Trophoblast cell (in vitro differentiated cells and primary cell): ENCODE results near the gene BHMT2. TPM values are rescaled to one million over a fixed set of nuclear protein-coding genes. Genes with fewer than 3 reads are reported as not detected.

Experiments
- DNase-seq, 2 donors: peaks; one replicate each; pipeline ENCODE4 v3.0.0-alpha.2; 2016
- H2AFZ ChIP-seq: 2 replicates; pipeline ENCODE4 v1.6.1; 2013; ENCODE audit warnings: low read length, moderate library complexity, mild to moderate bottlenecking; ENCODE audit not compliant: insufficient read depth, poor library complexity
- H2AK5ac ChIP-seq: 2 replicates; pipeline ENCODE4 v1.6.1; 2013; ENCODE audit warnings: mild to moderate bottlenecking, low read length
- H2BK120ac ChIP-seq: 2 replicates; pipeline ENCODE4 v1.6.1; 2013; ENCODE audit warnings: low read length, mild to moderate bottlenecking, moderate library complexity; ENCODE audit not compliant: insufficient read depth, poor library complexity
- H2BK12ac ChIP-seq: 2 replicates; pipeline ENCODE4 v1.6.1; 2013; ENCODE audit warnings: mild to moderate bottlenecking, low read length, moderate library complexity
- H2BK5ac ChIP-seq: 2 replicates; pipeline ENCODE4 v1.6.1; 2013; ENCODE audit warnings: low read length, low read depth, moderate library complexity, mild to moderate bottlenecking; ENCODE audit not compliant: poor library complexity
- H3K14ac ChIP-seq: 2 replicates; pipeline ENCODE4 v1.6.1; 2013; ENCODE audit warnings: mild to moderate bottlenecking, low read length
- H3K18ac ChIP-seq: 2 replicates; pipeline ENCODE4 v1.6.1; 2013; ENCODE audit warnings: mild to moderate bottlenecking, low read length
- H3K23ac ChIP-seq: 2 replicates; pipeline ENCODE4 v1.6.1; 2013; ENCODE audit warnings: low read length
- H3K27ac ChIP-seq: 2 replicates; pipeline ENCODE4 v1.5.1; 2013; ENCODE audit warnings: low read depth, mild to moderate bottlenecking, inconsistent platforms, low read length, moderate library complexity
- H3K27me3 ChIP-seq: 2 replicates; pipeline ENCODE4 v1.6.1; 2013; ENCODE audit warnings: inconsistent platforms, mild to moderate bottlenecking, low read length, moderate library complexity; ENCODE audit not compliant: insufficient read depth
- H3K36me3 ChIP-seq, 2 experiments: 1 replicate in 1 of 2; 2 replicates in 1 of 2; pipeline ENCODE4 v1.6.1; 2013; ENCODE audit warnings: low read length in 2 of 2, mild to moderate bottlenecking in 2 of 2, moderate library complexity in 1 of 2; ENCODE audit not compliant: insufficient read depth in 2 of 2, control insufficient read depth in 1 of 2
- H3K4ac ChIP-seq: 2 replicates; pipeline ENCODE4 v1.6.1; 2013; ENCODE audit warnings: low read depth, mild to moderate bottlenecking, low read length, moderate library complexity
- H3K4me1 ChIP-seq, 2 experiments: 1 replicate in 1 of 2; 2 replicates in 1 of 2; pipeline ENCODE4 v1.6.1; 2013; ENCODE audit warnings: low read length in 2 of 2, mild to moderate bottlenecking in 2 of 2, moderate library complexity in 1 of 2; ENCODE audit not compliant: insufficient read depth in 2 of 2, control insufficient read depth in 1 of 2
- H3K4me2 ChIP-seq: 2 replicates; pipeline ENCODE4 v1.6.1; 2013; ENCODE audit warnings: inconsistent platforms, mild to moderate bottlenecking, low read length, moderate library complexity
- H3K4me3 ChIP-seq: 2 replicates; pipeline ENCODE4 v1.5.1; 2013; ENCODE audit warnings: mild to moderate bottlenecking, low read depth, low read length, inconsistent platforms
- H3K79me1 ChIP-seq: one replicate; pipeline ENCODE4 v1.6.1; 2013; ENCODE audit warnings: low read length
- H3K79me2 ChIP-seq: 2 replicates; pipeline ENCODE4 v1.6.1; 2013; ENCODE audit warnings: low read length, mild to moderate bottlenecking; ENCODE audit not compliant: control insufficient read depth, insufficient read depth, poor library complexity
- H3K9ac ChIP-seq: 2 replicates; pipeline ENCODE4 v1.6.1; 2013; ENCODE audit warnings: mild to moderate bottlenecking, low read length
- H3K9me3 ChIP-seq: 2 replicates; pipeline ENCODE4 v1.6.1; 2013; ENCODE audit warnings: low read depth, mild to moderate bottlenecking, control low read depth, inconsistent platforms, low read length; ENCODE audit not compliant: insufficient read depth
- H4K12ac ChIP-seq: 2 replicates; pipeline ENCODE4 v1.6.1; 2013; ENCODE audit warnings: low read depth, mild to moderate bottlenecking, low read length, moderate library complexity
- H4K8ac ChIP-seq: 2 replicates; pipeline ENCODE4 v1.6.1; 2013; ENCODE audit warnings: low read depth, mild to moderate bottlenecking, low read length, moderate library complexity
- H4K91ac ChIP-seq: one replicate; pipeline ENCODE4 v1.6.1; 2013; ENCODE audit warnings: low read depth, mild to moderate bottlenecking, low read length, moderate library complexity
- WGBS: extraction: QIAGEN DNeasy Blood & Tissue Kit; methylation state at CpG from one replicate; pipeline ENCODE4 v1.1.7; 2013; ENCODE audit warnings: missing lambda C conversion rate; ENCODE audit not compliant: insufficient read length, insufficient coverage; ENCODE audit errors: extremely low coverage; 5-methylcytosine and 5-hydroxymethylcytosine counted together
- polyA plus RNA-seq: library from polyadenylated mRNA; stranded (reverse); fragments of 200-250 nt; gene quantifications from 2 replicates; pipeline ENCODE4 v1.2.3, GENCODE V29; 2013

Gene BHMT2
- polyA plus RNA-seq: not detected in 2 replicates

DNA sequence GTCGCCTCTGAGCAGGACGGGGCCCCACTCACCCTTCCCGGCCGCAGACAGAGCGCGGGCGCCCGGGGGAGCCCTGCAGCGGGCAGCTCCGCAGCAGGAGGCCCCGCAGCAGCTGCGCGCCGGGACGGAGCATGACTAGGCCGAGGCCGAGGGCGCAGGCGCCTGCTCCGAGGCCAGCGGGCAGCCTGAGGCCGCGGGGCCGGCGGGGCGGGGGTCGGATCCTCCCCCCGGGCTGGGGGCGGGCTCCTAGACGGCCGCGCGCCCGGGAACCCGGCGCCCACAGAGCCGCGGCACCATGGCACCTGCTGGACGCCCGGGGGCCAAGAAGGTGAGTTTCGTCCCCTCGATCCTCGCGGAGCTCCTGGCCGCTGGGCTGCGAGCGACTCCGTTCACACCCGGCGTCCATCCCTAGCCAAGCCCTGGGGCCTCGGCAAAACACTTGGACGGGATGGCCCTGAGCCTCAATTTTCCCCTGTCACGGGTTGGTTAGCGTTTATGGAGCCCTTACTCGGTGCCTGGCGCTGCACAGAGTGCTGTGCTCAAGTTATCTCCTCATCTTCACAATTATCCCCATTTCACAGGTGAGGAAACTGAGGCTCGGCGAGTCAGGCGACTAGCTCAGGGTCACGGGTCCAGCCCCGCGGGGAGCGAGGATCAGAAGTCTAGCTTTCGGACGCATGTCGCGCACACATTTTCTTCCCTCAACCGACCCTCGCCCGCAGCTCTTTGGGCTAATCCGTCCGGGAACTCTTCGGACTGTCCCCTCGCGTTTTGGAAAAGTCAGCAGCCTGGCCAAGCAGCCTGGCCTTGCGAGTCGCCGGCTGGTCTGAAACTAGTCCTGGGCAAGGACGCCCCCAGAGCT lies at the start of gene BHMT2, which contains the start of gene DMGDH:
TSS of gene BHMT2 (plus strand) at position 280 of the 862 bp plus-strand sequence. CDS start at position 296, 16 bp downstream.
TSS of gene DMGDH (minus strand) at position 187 of the 862 bp plus-strand sequence. CDS start at position 133, 54 bp downstream.
- WGBS: no CpG with 5 or more reads among the region's 79 CpGs
- no peak within 1 kb of the TSS for H3K23ac ChIP-seq
- H3K18ac ChIP-seq: no peak within 1 kb of the TSS
- H3K27me3 ChIP-seq: no peaks in the 10 kb centered on the region
- no peak within 1 kb of the TSS for H4K91ac ChIP-seq
- H3K4me1 ChIP-seq: no peaks in the 10 kb centered on the region
- H3K36me3 ChIP-seq: no peaks in the 10 kb centered on the region
- no peak within 1 kb of the TSS for H3K27ac ChIP-seq
- peak in 1 of 2 donors; percentile 38 for DNase-seq
- no peak within 1 kb of the TSS for H2BK5ac ChIP-seq
- H4K8ac ChIP-seq: no peak within 1 kb of the TSS
- no peak within 1 kb of the TSS for H3K4ac ChIP-seq
- no peak within 1 kb of the TSS for H4K12ac ChIP-seq
- H3K9ac ChIP-seq: no peak within 1 kb of the TSS
- no peak within 1 kb of the TSS for H2AFZ ChIP-seq
- H2AK5ac ChIP-seq: no peak within 1 kb of the TSS
- H3K14ac ChIP-seq: no peak within 1 kb of the TSS
- no peak within 1 kb of the TSS for H2BK120ac ChIP-seq
- H3K4me3 ChIP-seq: no peak within 1 kb of the TSS
- H3K79me2 ChIP-seq: no peaks in the 10 kb centered on the region
- H3K9me3 ChIP-seq: peaks cover 4% of the 10 kb centered on the region
- no peak within 1 kb of the TSS for H2BK12ac ChIP-seq
- H3K4me2 ChIP-seq: no peak within 1 kb of the TSS
- H3K79me1 ChIP-seq: no peaks in the 10 kb centered on the region

DNA sequence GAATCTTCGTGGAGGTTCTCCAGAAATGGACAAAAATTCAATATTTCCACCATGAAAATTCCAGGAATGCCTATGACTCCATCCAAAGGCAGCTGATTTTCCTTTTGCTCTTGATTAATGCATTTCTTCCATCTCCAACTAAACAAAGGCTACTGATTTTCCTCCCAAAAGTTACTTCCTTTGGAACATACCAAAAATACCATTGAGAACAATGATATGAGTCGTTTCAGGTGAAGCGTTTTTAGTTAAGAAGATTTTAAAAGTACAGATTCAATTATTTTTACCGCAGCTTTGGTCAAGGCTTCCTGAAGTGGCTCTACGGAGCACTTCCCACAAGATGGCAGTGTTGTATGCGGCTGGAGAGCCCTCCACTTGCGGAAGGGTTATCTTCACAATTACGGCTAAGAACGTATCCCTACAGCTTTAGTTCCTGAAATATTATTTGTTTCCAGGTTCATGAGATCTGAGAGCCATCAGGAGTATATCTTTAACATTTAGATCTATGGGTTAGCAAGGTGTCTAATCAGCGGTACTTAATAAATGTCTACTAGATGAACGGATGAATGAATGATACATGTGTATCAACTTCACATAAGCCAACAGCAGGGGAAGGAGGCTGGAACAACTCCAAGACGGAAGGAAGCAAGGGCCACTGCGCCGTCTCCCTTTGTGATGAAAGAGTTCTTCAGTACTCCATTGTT lies 48.6 kb upstream of the BHMT2 start:
- H3K9ac ChIP-seq: no peak overlapping the region
- WGBS: no CpG with 5 or more reads among the region's 14 CpGs

DNA sequence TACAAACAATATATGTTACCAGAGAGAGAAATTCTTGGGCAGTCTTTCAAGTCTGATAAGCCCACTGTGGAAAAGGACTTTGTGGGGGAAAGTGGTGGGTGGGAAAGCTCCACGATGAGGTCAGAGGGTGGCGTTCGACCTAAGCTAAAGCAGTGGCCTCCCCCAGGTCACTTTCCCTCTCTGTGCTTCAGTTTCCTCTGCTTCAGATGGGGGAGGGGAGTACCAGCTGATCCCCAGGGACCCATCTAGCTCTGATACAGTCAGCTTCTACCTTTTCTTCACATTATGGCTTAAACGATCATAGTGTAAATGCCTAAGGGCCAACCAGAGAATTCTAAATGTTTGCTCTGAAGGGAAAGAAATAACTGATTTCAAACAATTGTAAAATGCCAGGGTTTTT lies 47.8 kb upstream of the BHMT2 start:
- Histone ChIP-seq H3K9me3 (no peaks in the 10 kb centered on the region), H2AK5ac (no peak overlapping the region), H2BK12ac (no peak overlapping the region), H3K14ac (no peak overlapping the region), H3K79me1 (no peaks in the 10 kb centered on the region), H3K23ac (no peak overlapping the region), H3K4me3 (no peak overlapping the region), H3K27ac (no peak overlapping the region), H2AFZ (no peak overlapping the region), H2BK5ac (no peak overlapping the region), H2BK120ac (no peak overlapping the region), H3K9ac (no peak overlapping the region), H4K12ac (no peak overlapping the region), H3K36me3 (no peaks in the 10 kb centered on the region), H3K4me1 (peaks cover 0 to 2% of the 10 kb centered on the region in 2 experiments), H3K4me2 (no peak overlapping the region), H3K18ac (no peak overlapping the region), H3K4ac (no peak overlapping the region), H3K27me3 (no peaks in the 10 kb centered on the region), H4K8ac (no peak overlapping the region), H4K91ac (no peak overlapping the region), H3K79me2 (no peaks in the 10 kb centered on the region)
- WGBS: no CpG with 5 or more reads among the region's 4 CpGs
- DNase-seq: no peak

More for the DNA sequence above, 48.6 kb upstream of the BHMT2 start:
- no peak overlapping the region for H4K8ac ChIP-seq
- H3K4me1 ChIP-seq: peaks cover 0 to 2% of the 10 kb centered on the region in 2 experiments
- H3K4ac ChIP-seq: no peak overlapping the region
- H3K4me2 ChIP-seq: peak overlapping the region; percentile 15
- no peak overlapping the region for H2BK5ac ChIP-seq
- no peak overlapping the region for H2BK12ac ChIP-seq
- H3K18ac ChIP-seq: no peak overlapping the region
- no peak overlapping the region for H2BK120ac ChIP-seq
- H2AFZ ChIP-seq: no peak overlapping the region
- H3K79me1 ChIP-seq: no peaks in the 10 kb centered on the region
- H3K9me3 ChIP-seq: no peaks in the 10 kb centered on the region
- H3K4me3 ChIP-seq: no peak overlapping the region
- no peaks in the 10 kb centered on the region for H3K27me3 ChIP-seq
- no peaks in the 10 kb centered on the region for H3K36me3 ChIP-seq
- no peak overlapping the region for H3K14ac ChIP-seq
- peak; percentile 31 to 72 for DNase-seq
- H2AK5ac ChIP-seq: no peak overlapping the region
- H3K79me2 ChIP-seq: no peaks in the 10 kb centered on the region
- no peak overlapping the region for H3K23ac ChIP-seq
- H4K91ac ChIP-seq: no peak overlapping the region
- no peak overlapping the region for H4K12ac ChIP-seq
- no peak overlapping the region for H3K27ac ChIP-seq

DNA sequence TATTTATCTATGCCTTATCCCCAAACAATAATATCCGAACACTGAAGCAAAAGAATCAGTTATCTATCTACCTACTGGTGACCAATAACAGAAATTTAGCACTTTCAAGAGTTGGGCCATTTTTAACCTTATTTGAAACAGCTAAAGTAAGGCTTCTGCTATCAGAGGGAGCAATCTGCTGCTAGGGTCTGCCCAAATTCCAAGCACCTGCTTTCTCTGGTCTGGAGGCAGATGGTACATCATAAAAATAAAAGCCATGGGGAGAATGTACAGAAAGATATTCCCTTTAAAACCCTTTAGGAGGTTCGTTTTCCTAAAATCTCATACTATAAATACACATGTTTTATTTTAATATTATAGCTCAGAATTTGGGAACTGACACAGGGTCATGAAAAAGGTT lies 46.8 kb upstream of the BHMT2 start:
- Histone ChIP-seq H3K4me3 (no peak overlapping the region), H4K12ac (no peak overlapping the region), H3K9ac (no peak overlapping the region), H3K4ac (no peak overlapping the region), H2BK5ac (no peak overlapping the region), H4K8ac (no peak overlapping the region), H3K79me1 (no peaks in the 10 kb centered on the region), H3K4me1 (peaks cover 0 to 2% of the 10 kb centered on the region in 2 experiments), H3K27me3 (no peaks in the 10 kb centered on the region), H3K14ac (no peak overlapping the region), H2BK12ac (no peak overlapping the region), H3K36me3 (no peaks in the 10 kb centered on the region), H3K27ac (no peak overlapping the region), H3K79me2 (no peaks in the 10 kb centered on the region), H4K91ac (no peak overlapping the region), H3K23ac (no peak overlapping the region), H3K4me2 (no peak overlapping the region), H3K18ac (no peak overlapping the region), H3K9me3 (no peaks in the 10 kb centered on the region), H2AFZ (no peak overlapping the region), H2BK120ac (no peak overlapping the region), H2AK5ac (no peak overlapping the region)
- no peak for DNase-seq
- no CpG with 5 or more reads among the region's 2 CpGs for WGBS
